ENCODE results near the gene EPS8L1.

DNA sequence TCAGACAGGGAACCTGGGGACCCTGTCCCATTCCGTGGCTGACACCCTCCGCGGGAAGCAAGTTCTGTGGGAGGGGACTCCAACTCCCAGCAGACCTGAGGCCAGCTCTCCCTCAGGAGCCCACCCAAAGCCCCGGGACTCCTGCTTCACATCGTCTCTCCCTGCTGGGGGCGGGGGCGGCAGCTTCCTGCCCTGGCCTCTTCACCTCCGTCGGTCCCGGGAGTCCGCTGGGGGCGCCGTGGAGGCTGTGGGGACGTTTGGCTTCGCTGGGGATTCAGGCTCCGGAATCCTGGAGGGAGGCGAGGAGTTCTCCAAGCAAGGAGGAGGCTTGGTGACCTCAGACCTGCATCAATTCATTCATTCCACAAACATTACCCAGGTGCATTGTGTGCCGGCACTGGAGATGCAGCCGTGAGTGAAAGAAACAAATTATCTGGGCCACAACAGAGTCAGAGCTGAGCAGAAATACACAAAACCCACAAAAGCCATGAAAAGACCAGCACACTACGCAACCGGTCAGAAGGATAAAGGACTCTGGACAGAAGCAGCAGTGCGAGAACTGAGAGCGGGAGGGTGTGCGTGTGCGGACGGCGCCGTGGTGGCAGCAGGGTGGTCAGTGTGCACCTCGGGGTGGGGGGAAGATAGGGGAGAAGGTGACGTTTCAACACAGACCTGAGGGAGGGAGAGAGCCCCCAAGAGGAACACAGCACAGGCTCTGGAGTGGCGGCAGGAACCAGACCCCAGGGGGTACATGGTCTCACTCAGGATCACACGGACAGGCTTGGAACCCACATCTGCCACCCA lies 19.0 kb downstream of the EPS8L1 start:
- no peak for TF ChIP-seq CTCF (IDR thresholded peaks at IDR 0.05; ENCODE audit: low read length)
- no peak for TF ChIP-seq EZH2 (IDR thresholded peaks at IDR 0.05; ENCODE audit: borderline replicate concordance, low read length)
